ENCODE measurements around the gene SOCS2. TPM values are rescaled to one million over a fixed set of nuclear protein-coding genes. Genes with fewer than 3 reads are reported as not detected.
"Not testable (repeated sequence)": the region's sequence is repeated elsewhere in the genome, so short reads cannot be mapped to it uniquely, and the experiment has no call there.

SOCS2 gene
- total RNA-seq, 1 donor from 2014 or later: 18.2 TPM

- no peak overlapping the region for H3K4me3 ChIP-seq (ENCODE audit: low read depth, low read length)
- no peak for DNase-seq (ENCODE audit: low read depth)
- no peak for TF ChIP-seq CTCF (conservative IDR thresholded peaks at IDR 0.05; ENCODE audit: low read depth, low read length)
Measured at GRCh38 chr12:93549174-93549573, 23.3 kb upstream of the SOCS2 start.

- H3K4me3 ChIP-seq (ENCODE audit: low read depth, low read length): no peak overlapping the region
- DNase-seq (ENCODE audit: low read depth): no peak
- TF ChIP-seq CTCF (conservative IDR thresholded peaks at IDR 0.05; ENCODE audit: low read depth, low read length): no peak
Measured at GRCh38 chr12:93550748-93551611, 21.5 kb upstream of the SOCS2 start.

- DNase-seq (ENCODE audit: low read depth): no peak
- TF ChIP-seq CTCF (conservative IDR thresholded peaks at IDR 0.05; ENCODE audit: low read depth, low read length): no peak
- no peak overlapping the region for H3K4me3 ChIP-seq (ENCODE audit: low read depth, low read length)
Measured at GRCh38 chr12:93552427-93552826, 20.0 kb upstream of the SOCS2 start.

DNA sequence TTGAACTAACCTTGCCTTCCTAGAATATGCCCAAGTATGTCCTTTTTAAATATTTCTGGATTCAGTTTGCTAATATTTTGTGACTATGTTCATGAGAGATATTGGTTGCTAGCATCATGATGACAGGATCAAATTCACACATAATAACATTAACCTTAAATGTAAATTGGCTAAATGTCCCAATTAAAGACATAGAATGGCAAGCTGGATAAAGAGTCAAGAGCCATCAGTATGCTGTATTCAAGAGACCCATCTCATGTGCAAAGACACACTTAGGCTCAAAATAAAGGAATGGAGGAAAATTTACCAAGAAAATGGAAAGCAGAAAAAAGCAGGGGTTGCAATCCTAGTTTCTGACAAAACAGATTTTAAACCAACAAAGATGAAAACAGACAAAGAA is 14.6 kb upstream of the SOCS2 start:
- DNase-seq (ENCODE audit: low read depth); H3K4me3 ChIP-seq (ENCODE audit: low read depth, low read length): not testable (repeated sequence)

DNA sequence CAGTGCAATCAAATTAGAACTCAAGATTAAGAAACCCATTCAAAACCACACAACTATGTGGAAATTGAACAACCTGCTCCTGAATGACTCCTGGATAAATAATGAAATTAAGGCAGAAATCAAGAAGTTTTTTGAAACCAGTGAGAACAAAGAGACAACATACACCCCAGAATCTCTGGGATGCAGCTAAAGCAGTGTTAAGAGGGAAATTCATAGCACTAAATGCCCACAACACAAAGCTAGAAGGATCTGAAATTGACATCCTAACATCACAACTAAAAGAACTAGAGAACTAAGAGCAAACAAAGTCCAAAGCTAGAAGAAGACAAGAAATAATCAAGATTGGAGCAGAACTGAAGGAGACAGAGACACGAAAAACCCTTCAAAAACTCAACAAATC is 13.8 kb upstream of the SOCS2 start:
- not testable (repeated sequence) for DNase-seq (ENCODE audit: low read depth)

DNA sequence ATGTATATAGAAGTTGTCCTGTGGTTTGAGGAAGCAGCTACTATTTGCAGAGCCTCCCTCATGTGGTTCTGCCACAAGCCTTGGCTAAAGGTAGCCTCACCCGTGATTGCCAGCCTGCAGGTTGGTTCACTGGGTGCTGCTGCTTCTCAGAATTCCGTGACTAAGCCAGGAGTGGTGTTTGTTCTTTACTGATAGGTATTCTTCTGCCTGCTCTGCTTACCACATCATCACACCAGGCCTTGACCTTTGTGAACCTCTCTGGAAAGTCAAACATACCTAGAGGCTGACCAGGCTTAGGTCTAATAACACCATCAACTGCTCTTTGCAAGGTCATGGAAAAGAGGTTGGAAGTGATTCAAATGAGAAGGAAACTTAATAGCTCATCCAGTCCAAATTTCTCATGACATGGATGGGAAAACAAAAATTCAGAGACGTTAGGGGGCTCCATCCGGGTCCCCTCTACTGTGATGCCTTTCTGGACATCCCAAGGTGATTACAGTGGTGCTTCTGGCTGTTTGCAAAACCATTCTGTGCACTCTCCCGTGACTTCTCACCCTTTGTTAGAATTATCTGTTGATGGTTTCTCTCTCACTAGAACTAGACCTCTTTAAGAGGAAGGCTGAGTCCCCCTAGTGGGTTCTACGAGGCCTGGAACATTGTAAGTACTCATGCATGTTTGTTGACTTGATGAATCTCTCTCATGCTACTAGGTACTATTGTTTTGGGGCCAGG is 8.5 kb upstream of the SOCS2 start:
- no peak overlapping the region for H3K4me3 ChIP-seq (ENCODE audit: low read depth, low read length)
- peak; percentile 46 for TF ChIP-seq CTCF (conservative IDR thresholded peaks at IDR 0.05; ENCODE audit: low read depth, low read length)
- peak; percentile 45 for DNase-seq (ENCODE audit: low read depth)

More for the DNA sequence above, 13.8 kb upstream of the SOCS2 start:
- not testable (repeated sequence) for H3K4me3 ChIP-seq (ENCODE audit: low read depth, low read length)

DNA sequence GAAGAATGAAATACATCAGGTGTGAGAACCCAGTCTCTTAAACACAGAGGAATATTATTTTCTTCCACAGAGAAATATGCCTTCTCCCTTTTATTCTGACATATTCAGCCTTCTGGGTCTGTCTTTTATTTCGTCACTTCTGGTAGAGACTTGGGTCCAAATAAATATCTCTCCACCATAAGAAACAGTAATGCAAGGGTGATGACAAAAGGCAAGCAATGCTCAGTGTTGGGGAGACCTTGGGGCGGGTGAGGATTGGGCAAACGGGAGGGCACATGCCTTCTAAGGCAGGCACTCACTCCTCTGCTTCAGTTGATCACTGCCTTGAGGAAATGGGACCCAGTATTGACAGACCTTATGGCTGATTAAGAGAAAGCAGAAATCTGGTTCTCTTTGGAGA is 6.7 kb upstream of the SOCS2 start:
- DNase-seq (ENCODE audit: low read depth): no peak
- no peak overlapping the region for H3K4me3 ChIP-seq (ENCODE audit: low read depth, low read length)
- no peak for TF ChIP-seq CTCF (conservative IDR thresholded peaks at IDR 0.05; ENCODE audit: low read depth, low read length)

GRCh38 chr12:93567174-93567573 is 5.3 kb upstream of the SOCS2 start:
- no peak for TF ChIP-seq CTCF (conservative IDR thresholded peaks at IDR 0.05; ENCODE audit: low read depth, low read length)
- no peak overlapping the region for H3K4me3 ChIP-seq (ENCODE audit: low read depth, low read length)
- no peak for DNase-seq (ENCODE audit: low read depth)
